ENCODE data around the gene HOXA13.

HOXA13 gene

DNA sequence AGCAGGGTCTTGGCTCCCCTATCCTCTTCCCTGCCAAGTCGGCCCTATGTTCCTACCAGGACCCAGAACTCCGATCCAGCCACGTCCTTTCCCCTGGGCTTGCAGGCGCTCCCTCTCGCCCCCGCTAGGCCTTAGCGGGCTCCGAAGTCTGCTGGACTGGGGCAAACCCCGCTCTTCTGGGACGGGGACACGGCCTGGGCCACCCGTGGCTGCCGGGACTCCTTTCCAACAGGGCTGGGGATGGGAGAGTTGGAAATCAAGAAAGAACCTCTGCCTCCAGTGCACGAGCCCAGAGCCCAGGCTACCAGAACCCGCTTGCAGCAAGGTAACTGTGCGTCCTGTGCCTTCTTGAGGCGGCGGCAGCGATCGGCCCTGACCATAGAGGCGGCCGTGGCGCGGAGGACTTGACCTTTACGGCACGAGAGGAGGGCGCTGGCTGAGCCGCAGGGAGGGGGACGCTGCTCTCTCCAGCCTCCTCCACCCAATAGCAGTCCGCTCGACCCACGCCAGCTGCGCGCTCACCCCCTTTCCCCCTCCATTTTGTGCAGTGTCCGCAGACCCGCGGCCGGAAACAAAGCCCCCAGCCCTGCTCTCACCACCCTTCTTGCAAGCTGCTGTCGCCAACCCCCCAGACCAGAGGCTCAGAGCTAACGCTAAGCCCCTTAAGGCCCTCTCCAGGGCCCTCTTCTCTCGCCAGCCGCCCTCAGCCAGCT is 7.9 kb downstream of the HOXA13 start:
- no peak for DNase-seq

DNA sequence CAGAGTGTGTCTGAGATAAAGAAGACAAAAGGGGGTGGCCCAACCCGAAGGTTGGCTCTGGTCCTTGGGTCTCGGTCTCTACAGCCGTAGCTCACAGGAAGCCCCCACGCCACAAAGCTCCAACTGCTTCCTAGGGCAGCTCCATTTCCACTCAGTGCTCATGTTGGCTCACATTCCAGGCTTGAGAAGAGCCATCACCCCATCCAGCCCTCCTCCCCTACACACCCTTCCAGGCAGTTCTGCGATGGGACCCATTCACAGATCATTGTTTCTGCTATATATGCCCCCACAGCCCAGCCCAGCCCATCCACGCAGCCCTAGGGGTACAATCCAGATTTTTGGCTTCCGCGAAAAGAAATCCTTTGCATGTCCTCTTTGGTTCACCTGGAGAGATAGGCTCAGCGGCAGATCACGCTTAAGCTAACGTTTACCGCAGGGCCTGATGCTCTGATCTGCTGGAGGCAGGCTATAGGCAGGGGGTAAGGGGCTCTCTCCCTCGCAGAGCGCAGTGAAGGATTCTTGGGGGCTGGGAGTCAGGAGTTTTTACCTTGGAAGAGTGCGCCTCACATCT is 8.6 kb downstream of the HOXA13 start:
- no peak for DNase-seq

DNA sequence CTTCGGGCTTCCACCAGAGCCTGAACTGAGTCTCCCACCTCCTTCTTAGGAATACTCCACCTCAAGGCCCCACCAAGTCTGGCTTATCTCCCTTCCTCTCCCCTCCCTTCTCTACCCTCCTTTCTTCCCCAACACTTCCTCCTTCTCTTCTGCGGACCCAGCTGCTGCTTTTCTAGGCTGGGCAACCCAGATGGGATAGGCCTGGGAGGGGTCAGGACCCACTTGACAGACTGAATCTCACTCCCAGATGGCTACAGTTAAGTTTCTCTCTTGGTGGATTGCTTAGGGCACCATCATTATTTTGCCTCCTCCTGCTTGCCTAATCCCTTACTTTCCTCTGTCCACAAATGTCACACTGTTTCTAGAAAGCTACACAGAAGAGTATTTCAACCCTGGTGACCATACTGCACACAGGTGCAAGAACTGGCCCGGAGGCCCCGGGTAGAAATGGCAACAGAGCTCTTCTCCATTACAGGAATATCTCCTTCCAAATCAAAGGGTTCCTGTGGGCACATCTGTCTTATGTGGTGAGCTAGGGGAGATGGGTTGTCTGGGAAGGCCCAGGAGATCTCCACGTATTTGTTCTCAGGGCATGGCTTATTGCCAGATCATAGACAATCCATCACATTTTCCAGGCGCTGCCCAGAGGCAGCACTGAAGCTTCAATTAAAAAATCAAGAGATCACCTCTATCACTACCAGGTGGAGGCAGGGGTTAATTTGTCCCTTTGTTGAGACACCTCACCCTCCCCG is 9.7 kb downstream of the HOXA13 start:
- DNase-seq = no peak

DNA sequence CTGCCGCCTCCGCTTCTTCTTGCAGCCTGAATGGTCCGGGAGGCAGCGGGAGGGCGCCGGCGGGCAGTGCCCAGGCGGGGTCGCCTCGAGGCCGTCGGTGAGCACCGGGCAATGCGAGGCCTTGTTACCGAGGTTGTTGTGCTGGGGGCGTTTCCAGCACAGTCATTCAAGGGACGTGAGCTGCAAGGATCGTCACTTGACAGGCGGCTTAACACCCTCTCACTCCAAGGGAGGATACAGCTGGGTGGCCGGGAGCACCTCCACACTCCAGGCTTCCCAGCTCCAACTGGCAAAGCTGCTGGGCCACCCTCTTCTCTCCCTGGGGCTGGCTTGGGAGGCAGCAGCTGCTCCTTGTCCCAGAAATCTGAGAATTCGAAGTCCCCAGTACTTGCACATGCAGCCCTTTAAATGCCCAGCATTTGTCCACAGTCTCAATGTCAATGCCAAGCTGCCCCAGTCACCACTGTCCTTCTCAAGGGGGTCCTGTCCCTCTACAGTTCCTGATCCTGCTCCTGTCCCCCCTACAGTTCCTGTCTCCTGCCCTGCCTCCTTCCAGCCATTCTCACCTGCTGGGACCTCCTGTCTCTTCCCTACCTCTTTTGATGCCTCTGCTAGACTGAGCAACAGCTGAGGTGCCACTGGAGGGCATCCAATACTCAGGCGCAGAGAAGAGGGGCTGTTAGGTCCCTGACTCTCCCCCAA is 10.4 kb downstream of the HOXA13 start:
- DNase-seq = peak; percentile 33

DNA sequence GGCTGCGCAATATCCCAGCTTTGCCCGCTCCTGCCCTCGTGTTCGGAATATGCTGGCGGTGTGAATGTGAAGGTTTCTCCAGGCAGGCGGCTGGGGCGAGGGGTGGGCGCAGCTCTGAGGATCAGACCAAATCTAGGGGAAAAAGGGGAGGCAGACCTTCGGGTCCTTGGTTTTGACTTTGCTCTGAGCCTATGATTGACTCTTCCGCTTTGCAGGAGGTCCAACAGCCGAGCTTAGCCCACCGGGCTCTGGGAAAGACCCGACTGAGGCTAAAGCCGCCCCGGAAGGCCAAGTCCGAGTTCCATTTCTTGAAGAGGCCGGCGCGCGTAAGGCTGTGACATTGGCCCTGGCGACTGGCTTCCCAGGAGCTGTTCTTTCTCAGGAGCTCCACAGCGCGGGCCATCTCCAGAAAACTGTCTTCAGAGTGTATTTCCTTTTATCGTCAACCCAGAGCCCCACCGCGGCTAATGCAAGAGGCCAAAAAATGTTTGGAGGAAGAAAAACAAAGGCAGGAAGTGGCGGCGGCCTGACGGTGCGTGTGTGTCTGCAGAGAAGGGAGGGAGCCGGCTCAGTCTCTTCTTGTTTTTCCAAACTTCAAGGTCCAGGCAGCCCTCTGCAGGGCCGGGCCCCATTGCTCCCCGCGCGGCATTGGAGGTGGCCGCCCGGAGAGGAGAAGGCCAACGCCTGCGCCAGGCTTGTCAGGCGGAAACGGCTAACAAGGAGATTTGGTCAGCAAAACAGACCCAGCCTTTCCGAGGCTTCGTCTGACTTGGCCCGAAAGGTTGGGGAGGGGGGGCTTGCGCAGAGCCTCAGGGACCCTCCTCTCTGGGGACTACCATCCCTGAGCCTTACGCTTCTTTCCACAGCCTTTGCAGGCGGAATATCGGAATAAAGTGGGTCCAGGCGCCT is 11.3 kb downstream of the HOXA13 start:
- DNase-seq = no peak

DNA sequence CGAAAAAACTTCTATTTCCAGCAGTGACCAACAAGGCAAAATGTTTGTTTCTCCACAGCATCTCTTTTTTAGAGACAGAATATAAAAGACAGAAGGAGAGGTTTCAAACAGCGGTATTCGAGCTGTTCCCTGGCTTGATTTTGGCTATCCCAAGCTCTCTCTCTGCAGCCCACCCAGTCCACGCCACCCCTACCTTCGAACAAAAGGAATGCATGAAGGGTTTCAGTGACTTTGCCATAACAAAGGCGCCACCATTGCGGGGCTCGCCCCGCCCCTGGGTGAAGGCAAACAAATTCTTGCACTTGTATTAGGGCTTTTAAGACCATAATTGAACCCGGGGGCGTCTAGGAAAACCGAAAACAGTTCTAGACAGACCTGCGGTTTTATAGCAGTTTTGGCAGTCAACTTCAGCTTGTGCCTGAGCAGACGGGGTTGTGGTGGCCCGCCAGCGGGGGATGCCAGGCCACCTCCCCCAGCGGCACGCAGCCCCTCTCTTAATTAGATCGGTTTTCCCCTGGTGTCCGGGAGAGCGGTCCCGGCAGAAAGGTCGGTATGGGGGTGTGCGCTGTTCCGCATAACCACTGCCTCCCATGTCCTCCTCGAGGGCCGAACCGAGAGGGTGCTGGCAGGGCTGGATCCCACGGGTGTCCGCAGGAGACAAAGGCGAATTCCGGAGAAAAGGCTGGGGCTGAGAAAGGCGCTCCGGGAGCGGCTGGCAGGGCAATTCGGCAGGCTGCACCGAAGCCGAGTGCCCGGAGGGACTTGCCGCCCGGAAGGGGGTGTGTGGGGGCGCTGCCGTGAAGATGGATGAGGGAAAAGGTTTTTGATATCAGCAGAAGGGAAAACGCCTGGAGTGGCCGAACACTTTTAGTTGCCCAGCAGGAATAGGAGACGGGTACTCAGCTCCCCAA is 12.2 kb downstream of the HOXA13 start:
- no peak for DNase-seq

DNA sequence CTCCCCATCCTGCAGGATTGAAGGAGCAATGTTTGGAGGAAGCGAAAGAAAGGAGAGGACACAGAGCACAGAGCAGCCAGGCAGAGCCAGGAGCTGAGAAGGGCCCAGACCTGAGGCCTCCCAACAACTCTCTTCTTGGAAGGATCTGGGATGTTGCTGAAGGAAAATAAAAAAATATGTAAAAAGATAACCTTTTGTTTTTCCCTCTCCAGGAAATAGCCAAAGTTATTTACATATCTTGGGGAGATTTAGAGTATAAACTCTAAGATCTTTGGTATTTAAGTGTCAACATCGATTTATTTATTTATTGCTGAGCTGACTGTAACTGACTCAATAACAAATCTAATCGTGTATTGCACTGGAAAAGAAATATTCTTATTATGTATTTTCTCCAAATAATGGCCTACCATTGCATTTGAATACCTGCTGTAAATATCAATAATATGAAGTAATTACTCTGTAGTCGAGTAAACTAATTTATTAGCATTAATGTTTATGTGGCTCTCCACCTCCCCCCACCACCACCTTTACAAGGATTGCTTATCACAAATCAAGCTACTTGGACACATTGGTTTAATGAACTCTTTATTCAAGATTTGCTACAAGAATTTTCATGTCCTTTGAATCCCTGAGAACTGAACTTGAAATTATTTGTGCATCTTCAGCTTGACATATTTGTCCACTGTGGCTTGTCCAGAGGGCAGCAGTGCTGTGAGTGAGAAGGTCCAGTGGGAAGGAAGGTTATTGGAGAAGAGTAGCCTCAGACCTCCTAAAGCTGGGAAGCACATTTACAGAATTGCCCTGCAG is 13.0 kb downstream of the HOXA13 start:
- DNase-seq = no peak

DNA sequence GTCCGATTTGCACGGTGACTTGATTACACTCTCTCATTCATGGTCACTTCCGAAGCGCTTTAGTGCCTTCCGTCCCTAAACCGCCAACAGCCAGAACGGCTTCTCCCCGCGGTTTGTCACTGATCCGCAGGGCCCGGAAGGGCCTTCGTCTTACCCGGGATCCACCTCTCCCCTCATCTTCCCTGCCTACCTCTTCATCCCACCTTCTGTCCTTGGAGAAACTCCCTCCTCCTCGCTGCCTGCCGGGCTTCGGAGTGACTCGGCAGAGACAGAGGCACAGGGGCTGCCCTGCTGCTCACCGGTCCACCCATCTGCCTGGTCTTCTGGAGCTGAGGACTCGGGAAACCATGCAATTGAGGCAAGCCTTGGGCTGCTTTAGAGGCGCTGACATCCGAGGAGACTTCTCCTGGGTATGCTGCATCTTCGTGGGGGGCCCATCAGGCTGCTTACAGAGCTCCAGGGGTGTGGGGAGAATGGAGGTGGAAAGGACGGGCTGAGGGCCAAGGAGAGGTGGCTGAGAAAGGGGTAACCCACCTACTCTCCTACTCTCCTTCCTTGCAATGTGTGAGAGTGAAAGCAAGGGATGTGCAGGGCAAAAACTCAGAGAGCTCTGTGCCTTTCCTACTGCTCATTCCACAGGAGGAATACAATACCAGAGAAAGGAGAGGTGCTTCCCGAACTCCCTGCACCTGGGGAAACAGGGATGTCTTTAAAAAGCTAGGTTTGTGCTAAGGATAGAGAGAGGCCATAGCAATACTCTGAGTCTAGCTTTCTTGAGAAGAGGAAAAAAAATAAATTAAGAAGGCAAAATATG is 13.8 kb downstream of the HOXA13 start:
- DNase-seq = no peak

DNA sequence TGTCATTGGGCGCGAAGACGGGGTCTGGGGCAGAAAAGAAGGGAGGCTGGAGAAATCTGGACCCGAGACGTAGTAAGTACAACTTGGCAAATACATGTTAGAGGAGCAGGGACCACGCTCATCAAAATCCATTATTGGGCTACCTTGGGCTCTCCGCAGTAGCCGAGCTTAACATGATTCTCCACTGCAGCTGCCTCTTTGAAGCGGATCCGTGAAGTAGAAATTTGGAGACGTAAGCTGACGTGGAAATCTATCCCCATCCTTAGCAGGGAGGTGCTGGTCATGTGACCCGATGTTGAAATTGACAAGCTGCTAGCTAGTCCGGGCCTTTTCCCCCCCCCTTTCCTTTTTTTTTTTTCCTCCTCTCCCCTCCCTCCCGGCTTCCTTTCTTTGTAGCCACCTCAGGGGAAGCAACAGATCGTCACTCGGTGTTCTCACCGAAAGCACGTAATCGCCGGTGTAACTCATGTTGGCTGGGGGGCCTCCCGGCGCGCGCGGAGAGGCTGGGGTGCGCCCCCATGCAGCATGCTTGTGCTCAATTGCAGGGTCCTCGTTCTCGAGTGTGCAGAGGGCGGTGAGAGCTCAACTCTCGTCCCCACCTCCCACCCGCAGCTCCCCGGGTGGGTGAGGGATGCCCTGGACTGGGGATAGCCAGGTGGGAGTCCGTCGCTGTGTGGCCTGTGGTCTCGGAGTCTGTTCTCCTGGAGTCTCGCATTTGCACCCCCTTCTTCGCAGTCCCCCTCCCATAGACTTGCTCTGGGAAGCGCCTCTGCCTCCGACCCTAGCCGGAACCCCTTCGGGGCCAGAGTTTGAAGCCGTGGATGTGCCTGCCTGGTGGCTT is 14.7 kb downstream of the HOXA13 start, which contains the start of gene HOXA11:
TSS of gene HOXA11 (minus strand) at position 220 of the 841 bp plus-strand sequence. CDS start at position 132, 88 bp downstream.
- no peak for DNase-seq

DNA sequence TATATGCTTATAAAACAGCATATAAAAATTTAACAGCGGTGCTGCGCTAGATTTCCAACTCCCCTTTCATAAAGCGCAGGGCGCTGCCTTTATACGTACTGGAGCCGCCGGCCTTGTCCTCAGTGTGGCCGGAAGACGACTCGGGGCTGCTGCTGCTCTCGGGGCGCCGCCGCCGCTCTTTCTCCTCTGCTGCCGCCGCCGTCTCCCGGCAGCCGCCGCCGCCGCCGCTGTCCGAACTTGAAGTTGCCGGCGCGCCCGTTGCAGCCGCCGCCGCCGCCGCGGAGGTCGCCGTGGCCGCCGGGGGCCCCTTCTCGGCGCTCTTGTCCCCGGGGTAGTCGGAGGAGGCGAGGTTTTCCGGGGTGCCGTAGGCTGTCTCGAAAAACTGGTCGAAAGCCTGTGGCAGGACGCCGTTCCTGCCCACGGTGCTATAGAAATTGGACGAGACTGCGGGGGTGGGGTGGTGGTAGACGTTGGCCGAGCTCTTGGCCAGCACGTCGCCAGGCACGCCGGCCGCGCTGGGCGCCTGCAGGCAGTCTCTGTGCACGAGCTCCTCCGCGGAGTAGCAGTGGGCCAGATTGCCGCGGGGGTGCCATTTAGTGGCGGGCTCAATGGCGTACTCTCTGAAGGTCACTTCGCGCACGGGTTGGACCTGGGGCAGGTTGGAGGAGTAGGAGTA is 15.4 kb downstream of the HOXA13 start:
- DNase-seq = no peak

DNA sequence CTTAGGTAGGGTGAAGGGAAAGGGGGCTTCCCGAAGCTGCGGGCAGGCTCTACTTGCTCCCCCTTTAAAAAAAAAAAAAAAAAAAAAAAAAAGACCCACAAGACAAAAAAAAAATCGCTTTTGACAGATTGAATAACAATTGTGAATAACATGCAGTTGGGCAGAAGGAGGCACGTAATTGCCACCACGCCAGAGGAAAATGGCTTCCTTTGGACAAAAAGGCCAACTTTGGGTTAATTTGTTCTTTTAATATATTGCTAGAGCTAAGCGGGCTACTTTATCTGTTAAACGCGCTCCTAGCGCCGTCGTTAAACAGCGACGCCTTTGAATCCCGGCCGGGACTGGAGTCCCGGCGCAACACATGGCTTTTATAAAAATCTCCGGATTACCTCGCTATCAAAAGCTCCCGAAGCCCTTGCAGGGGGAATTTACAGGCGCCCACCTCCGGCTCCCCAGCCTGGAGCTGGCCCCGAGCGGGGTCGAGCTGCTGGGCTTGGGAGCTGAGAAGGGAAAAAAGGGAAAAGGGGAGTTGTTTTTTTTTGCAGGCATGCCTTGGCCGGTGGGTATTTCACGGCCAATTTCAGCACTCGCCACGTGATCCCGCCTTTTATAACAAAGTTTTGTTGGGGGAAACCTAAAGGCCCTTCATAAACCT is 16.1 kb downstream of the HOXA13 start:
- no peak for DNase-seq

DNA sequence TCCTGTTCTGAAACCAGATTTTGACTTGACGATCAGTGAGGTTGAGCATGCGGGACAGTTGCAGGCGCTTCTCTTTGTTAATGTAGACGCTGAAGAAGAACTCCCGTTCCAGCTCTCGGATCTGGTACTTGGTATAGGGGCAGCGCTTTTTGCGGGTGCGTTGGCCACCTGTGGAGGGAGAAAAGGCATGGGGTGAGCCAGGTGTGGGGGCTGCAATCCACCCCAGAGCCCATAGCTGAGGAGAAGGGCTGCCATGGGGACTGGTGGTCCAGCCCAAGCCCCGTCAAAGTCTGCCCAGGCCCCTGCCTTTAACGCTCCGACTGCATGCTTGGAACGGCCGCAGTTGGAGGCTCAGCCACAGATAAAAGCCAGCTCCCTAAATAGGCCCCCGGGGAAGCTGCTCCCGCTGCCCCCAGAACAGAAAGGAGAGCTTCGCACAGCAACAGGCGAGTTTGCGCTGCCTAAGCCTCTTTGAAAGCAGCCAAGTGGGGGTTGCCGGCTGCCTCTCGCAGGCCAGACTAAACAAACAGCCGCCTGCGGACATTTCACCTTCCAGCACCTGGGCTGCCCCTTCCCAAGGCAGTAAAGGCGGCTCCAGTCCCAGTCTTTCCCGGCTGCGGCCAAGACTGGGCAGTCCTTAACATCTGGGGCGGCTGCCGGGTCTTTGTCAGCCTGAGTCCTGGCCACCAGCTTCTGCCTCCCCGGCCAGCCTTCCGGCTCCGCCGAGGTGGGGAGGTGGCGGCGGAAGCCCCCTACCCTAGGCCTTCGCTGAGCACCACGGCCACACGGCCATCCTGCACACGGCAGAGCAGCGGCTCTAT is 16.8 kb downstream of the HOXA13 start:
- DNase-seq = no peak

DNA sequence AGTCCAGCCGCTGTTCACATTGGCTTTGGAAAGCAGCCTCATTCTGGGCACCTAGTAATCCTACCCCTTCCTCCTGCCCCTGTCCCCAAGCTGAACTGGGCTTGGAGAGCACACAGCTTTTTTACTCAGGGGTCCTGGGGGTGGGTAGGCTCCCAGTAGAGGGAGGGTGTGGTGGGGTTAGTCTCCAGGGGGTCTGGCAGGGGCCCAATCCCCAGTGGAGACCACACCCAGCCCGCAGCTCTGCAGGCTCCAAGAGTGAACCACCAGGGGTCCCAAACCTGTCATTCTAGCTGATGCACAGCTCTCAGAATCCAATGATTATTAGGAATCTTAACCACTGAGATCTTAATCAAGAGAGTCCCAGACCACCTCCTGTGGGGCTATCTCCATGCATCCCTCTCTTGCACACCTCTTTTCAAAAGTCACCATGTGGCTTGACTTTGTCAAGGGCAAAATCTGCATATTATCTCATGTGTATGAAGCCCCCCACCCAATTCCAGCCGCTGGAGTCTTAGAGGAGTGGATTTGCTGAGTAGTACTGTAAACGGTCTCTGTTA is 17.5 kb downstream of the HOXA13 start:
- DNase-seq = no peak

DNA sequence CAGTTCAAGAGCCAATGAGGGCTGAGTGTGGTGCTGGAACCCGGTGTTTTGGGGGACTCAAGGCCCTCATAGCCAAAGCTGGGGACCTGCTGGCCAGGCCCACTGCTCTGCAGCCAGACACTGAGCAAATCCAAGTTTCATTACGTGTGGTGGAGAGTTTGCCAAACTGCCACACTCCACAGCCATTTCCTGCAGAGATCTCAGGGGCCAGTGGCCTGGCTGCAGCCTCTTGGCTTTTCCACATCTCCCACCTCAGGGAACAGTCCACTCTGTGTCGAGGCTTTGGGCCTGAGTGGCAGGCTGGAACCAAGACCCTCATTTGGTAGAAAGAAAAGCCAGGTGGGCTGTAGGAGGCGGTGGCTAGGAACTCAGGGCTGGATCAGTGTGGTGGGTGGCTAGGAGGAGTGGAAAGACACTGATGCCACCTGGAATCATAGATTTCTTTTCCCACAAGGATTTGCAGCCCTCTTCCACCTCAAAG is 18.1 kb downstream of the HOXA13 start:
- DNase-seq = no peak

DNA sequence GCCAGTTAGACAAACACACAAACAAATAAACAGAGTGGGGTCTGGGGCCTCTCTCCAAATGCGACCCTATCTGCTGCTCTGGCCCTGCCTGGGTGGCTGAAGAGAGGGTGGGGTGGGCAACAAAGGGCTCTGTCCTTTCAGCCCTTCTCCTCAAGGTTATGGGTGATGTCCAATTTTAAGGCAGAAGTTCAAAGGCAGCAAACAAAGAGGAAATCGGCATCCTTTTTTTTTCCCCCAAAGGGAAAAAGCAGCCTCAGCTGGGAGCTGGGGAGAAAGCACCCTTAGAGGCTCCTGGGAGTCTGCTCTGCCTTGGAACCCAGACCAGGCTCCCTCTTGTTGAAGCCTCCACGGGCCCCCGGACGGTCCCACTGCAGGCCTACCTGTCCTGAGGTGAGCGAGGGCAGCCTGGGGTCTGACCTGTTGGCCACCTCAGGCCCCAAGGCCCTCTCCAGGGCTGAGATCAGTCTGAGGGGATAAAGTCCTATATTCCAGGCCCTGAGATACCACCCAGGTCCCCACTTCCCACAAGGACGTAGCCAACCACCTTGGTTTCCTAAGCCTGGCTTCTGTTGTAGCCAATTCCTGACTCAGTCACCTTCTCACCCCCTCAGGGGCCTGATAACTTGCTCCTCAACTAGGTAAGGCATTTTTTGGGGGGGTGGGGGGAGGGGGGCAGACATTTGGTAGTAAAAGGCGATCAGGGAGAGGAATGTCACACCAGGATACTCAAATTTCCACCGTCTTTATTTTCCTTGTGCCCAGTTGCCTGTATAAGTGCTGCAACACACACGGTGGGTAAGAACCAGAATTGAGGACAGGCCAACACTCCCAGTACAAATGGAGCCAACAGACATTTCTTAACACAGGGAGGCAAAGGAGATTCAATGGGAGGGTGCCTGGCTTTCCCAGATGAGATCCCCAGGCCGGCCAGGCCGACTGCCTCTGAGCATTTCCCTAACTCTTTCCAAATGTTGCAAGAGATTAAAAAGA is 19.2 kb downstream of the HOXA13 start:
- DNase-seq = no peak
